Brain microvascular endothelial cell (primary cell): ENCODE data around the gene ADGRL3.

Source experiments
- DNase-seq: peaks from one replicate; pipeline ENCODE4 v3.0.0-alpha.2; 2020
- H3K27ac ChIP-seq: fragments of 250-450 bp; sonication (Bioruptor Pico); 2 replicates; pipeline ENCODE4 v1.5.1; 2020; ENCODE audit warnings: mild to moderate bottlenecking, moderate library complexity
- H3K27me3 ChIP-seq: fragments of 250-450 bp; sonication (Bioruptor Pico); replicated peaks from 2 replicates; pipeline ENCODE4 v1.5.1; 2020; ENCODE audit warnings: mild to moderate bottlenecking
- H3K36me3 ChIP-seq: fragments of 250-450 bp; sonication (Bioruptor Pico); replicated peaks from 2 replicates; pipeline ENCODE4 v1.5.1; 2020; ENCODE audit warnings: mild to moderate bottlenecking
- H3K4me3 ChIP-seq: 2 replicates; pipeline ENCODE4 v1.5.1; 2011; ENCODE audit warnings: low read depth, mild to moderate bottlenecking, control low read depth, low read length, moderate library complexity
- CTCF ChIP-seq: IDR thresholded peaks from 2 replicates; pipeline ENCODE4 v1.5.1; 2011; ENCODE audit warnings: low read depth, mild to moderate bottlenecking, moderate library complexity, low read length, control low read depth, inconsistent platforms; ENCODE audit errors: missing control alignments
- in situ Hi-C: cut with HindIII; loops from 2 replicates; pipeline ENCODE4 v1.10.0; 2017; ENCODE audit warnings: low sequenced_read_pairs, low pct_ligation_motif_present

The ADGRL3 gene

GRCh38 chr4:61431131-61431530, 231.0 kb downstream of the ADGRL3 start:
- in situ Hi-C loops: no loop called here
- H3K27me3 ChIP-seq: no peaks in the 10 kb centered on the region
- H3K36me3 ChIP-seq: no peaks in the 10 kb centered on the region
- no peak for DNase-seq
- no peak for TF ChIP-seq CTCF
- no peak overlapping the region for H3K4me3 ChIP-seq
- H3K27ac ChIP-seq: no peak overlapping the region

GRCh38 chr4:61437923-61438322, 237.8 kb downstream of the ADGRL3 start:
- H3K4me3 ChIP-seq: no peak overlapping the region
- in situ Hi-C loops: no loop called here
- no peak for TF ChIP-seq CTCF
- H3K27me3 ChIP-seq: no peaks in the 10 kb centered on the region
- DNase-seq: no peak
- H3K27ac ChIP-seq: no peak overlapping the region
- H3K36me3 ChIP-seq: no peaks in the 10 kb centered on the region

- Histone ChIP-seq H3K36me3 (no peaks in the 10 kb centered on the region), H3K27ac (no peak overlapping the region), H3K27me3 (no peaks in the 10 kb centered on the region), H3K4me3 (no peak overlapping the region)
- DNase-seq: no peak
- in situ Hi-C loops: no loop called here
- no peak for TF ChIP-seq CTCF
These were observed 240.2 kb downstream of the ADGRL3 start for GRCh38 chr4:61440321-61440720.

- H3K4me3 ChIP-seq: no peak overlapping the region
- no peaks in the 10 kb centered on the region for H3K27me3 ChIP-seq
- no peak overlapping the region for H3K27ac ChIP-seq
- no peak for DNase-seq
- TF ChIP-seq CTCF: no peak
- in situ Hi-C loops: no loop called here
- H3K36me3 ChIP-seq: no peaks in the 10 kb centered on the region
These were observed 242.8 kb downstream of the ADGRL3 start for GRCh38 chr4:61442936-61443335.

GRCh38 chr4:61443813-61444510, 243.8 kb downstream of the ADGRL3 start:
- in situ Hi-C loops: no loop called here
- Histone ChIP-seq H3K27me3 (no peaks in the 10 kb centered on the region), H3K36me3 (no peaks in the 10 kb centered on the region), H3K4me3 (no peak overlapping the region), H3K27ac (peak overlapping the region; percentile 79)
- peak; percentile 69 for DNase-seq
- no peak for TF ChIP-seq CTCF
